Panc1 (cell line): Measurements from ENCODE around the gene CUX1. TPM values are rescaled to one million over a fixed set of nuclear protein-coding genes. Genes with fewer than 3 reads are reported as not detected.

ENCODE experiments used
- ATAC-seq: fragments of 200-7000 bp; cut with Tn5 transposase; 2 replicates; pipeline ENCODE4 v1.9.1; 2020; ENCODE audit warnings: mild to moderate bottlenecking, moderate library complexity
- BruUV-seq: library from RNA; stranded (reverse); fragments of 400-500 nt; replicated peaks from 2 replicates; lab custom pipeline; 2021; lab: Mats Ljungman, UMichigan
- CTCF ChIA-PET: fragments of 300-600 bp; sonication (Branson Sonifier 250); formaldehyde crosslinking; loops from one replicate; lab custom pipeline; 2022; ENCODE audit warnings: antibody characterized with exemption; lab: Charles Lee
- POLR2A ChIA-PET: fragments of 300-600 bp; sonication (Branson Sonifier 250); formaldehyde crosslinking; loops from one replicate; lab custom pipeline; 2022; ENCODE audit warnings: antibody characterized with exemption; lab: Charles Lee
- DNase-seq: peaks from one replicate; pipeline ENCODE4 v3.0.0-alpha.2; 2010; ENCODE audit warnings: low read depth, low spot score
- H3K27ac ChIP-seq: 2 replicates; pipeline ENCODE4 v1.5.1; 2011; ENCODE audit warnings: mild to moderate bottlenecking, low read length, inconsistent platforms
- H3K27me3 ChIP-seq: fragments of 200-500 bp; sonication (Bioruptor generic); 2 replicates; pipeline ENCODE4 v1.6.0; 2014; ENCODE audit warnings: low read length, inconsistent platforms; ENCODE audit not compliant: control insufficient read depth, insufficient read depth
- H3K36me3 ChIP-seq: fragments of 200-500 bp; sonication (Bioruptor generic); 2 replicates; pipeline ENCODE4 v1.5.1; 2014; ENCODE audit warnings: inconsistent platforms, mild to moderate bottlenecking, low read length, moderate library complexity; ENCODE audit not compliant: control insufficient read depth, insufficient read depth
- H3K4me1 ChIP-seq: 2 replicates; pipeline ENCODE4 v1.5.1; 2011; ENCODE audit warnings: inconsistent platforms, mild to moderate bottlenecking, low read length, moderate library complexity; ENCODE audit not compliant: control insufficient read depth, insufficient read depth
- H3K4me3 ChIP-seq, 2 experiments: 2 replicates each; pipeline ENCODE4 v1.5.1; 2011 to 2012; ENCODE audit warnings: low read depth in 2 of 2, low read length in 2 of 2, mild to moderate bottlenecking in 2 of 2, inconsistent platforms in 1 of 2, moderate library complexity in 1 of 2
- H3K9me3 ChIP-seq: fragments of 200-500 bp; sonication (Bioruptor generic); 2 replicates; pipeline ENCODE4 v1.5.1; 2014; ENCODE audit warnings: low read depth, mild to moderate bottlenecking, inconsistent platforms, low read length, moderate library complexity; ENCODE audit not compliant: control insufficient read depth, insufficient read depth
- POLR2AphosphoS5 ChIP-seq: IDR thresholded peaks from 2 replicates; pipeline ENCODE4 v1.6.1; 2012; ENCODE audit warnings: mild to moderate bottlenecking, low read depth, low read length, moderate library complexity
- SIN3A ChIP-seq: IDR thresholded peaks from 2 replicates; pipeline ENCODE4 v1.6.1; 2012; ENCODE audit warnings: low read depth, mild to moderate bottlenecking, low read length, moderate library complexity, borderline replicate concordance; ENCODE audit not compliant: insufficient read depth
- TCF7L2 ChIP-seq: IDR thresholded peaks from 2 replicates; pipeline ENCODE4 v1.6.1; 2011; ENCODE audit warnings: mild to moderate bottlenecking, low read depth, low read length, inconsistent platforms
- in situ Hi-C: cut with HindIII; loops from 2 replicates; pipeline ENCODE4 v1.10.0; 2016; ENCODE audit warnings: low sequenced_read_pairs, low pct_unique_long_range_greater_than_20kb
- intact Hi-C: fragments of 100-400 bp; cut with micrococcal nuclease; formaldehyde crosslinking; loops from one replicate; pipeline ENCODE4 v1.10.0; 2022; ENCODE audit not compliant: unreplicated experiment
- total RNA-seq: library from RNA; stranded (reverse); gene quantifications from one replicate; pipeline ENCODE4 v1.2.1, GENCODE V29; 2021; ENCODE audit not compliant: unreplicated experiment
- TF ChIP-seq, protein P1 (sequence below), 2 experiments: IDR thresholded peaks; 2 replicates each; pipeline ENCODE4 v1.6.1; 2011 to 2012; ENCODE audit warnings: low read depth in 2 of 2, control low read depth in 1 of 2, low read length in 1 of 2, mild to moderate bottlenecking in 1 of 2, moderate library complexity in 1 of 2; ENCODE audit not compliant: insufficient read depth in 1 of 2

CUX1 gene
- total RNA-seq, 1 experiment from 2014 or later = 50.9 TPM

GRCh38 chr7:101882595-101883564, 65.5 kb downstream of the CUX1 start:
- TF ChIP-seq SIN3A (no peak), TCF7L2 (peak; percentile 79), POLR2AphosphoS5 (peak; percentile 51; the same call in 1 of the 2 replicates)
- TF ChIP-seq, protein P1, sequence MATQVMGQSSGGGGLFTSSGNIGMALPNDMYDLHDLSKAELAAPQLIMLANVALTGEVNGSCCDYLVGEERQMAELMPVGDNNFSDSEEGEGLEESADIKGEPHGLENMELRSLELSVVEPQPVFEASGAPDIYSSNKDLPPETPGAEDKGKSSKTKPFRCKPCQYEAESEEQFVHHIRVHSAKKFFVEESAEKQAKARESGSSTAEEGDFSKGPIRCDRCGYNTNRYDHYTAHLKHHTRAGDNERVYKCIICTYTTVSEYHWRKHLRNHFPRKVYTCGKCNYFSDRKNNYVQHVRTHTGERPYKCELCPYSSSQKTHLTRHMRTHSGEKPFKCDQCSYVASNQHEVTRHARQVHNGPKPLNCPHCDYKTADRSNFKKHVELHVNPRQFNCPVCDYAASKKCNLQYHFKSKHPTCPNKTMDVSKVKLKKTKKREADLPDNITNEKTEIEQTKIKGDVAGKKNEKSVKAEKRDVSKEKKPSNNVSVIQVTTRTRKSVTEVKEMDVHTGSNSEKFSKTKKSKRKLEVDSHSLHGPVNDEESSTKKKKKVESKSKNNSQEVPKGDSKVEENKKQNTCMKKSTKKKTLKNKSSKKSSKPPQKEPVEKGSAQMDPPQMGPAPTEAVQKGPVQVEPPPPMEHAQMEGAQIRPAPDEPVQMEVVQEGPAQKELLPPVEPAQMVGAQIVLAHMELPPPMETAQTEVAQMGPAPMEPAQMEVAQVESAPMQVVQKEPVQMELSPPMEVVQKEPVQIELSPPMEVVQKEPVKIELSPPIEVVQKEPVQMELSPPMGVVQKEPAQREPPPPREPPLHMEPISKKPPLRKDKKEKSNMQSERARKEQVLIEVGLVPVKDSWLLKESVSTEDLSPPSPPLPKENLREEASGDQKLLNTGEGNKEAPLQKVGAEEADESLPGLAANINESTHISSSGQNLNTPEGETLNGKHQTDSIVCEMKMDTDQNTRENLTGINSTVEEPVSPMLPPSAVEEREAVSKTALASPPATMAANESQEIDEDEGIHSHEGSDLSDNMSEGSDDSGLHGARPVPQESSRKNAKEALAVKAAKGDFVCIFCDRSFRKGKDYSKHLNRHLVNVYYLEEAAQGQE (IDR thresholded peaks at IDR 0.05; ENCODE audit: insufficient read depth in 1 of 2, low read depth in 2 of 2, low read length in 1 of 2) = no peak
- TSS peak; percentile 95 for BruUV-seq
- ChIA-PET POLR2A (interaction anchor here (0.5 to 0.7 kb wide), 3 partner anchors 15 to 92 kb away, joined by 4 to 7 read pairs (median 5); no protein-coding TSS in a partner anchor), CTCF (no interaction called here)
- ATAC-seq (peak; percentile 91), DNase-seq (peak; percentile 100)
- Histone ChIP-seq H3K36me3 (no peaks in the 10 kb centered on the region), H3K27ac (peak overlapping the region; percentile 89), H3K4me3 (peak overlapping the region; percentile 12 to 26), H3K9me3 (no peaks in the 10 kb centered on the region), H3K4me1 (peaks cover 65% of the 10 kb centered on the region), H3K27me3 (no peaks in the 10 kb centered on the region)
- in situ Hi-C loops (no loop called here), intact Hi-C loops (no loop called here)

- peak overlapping the region; percentile 89 for H3K27ac ChIP-seq
- DNase-seq (no peak), ATAC-seq (no peak)
- TF ChIP-seq, protein P1 (IDR thresholded peaks at IDR 0.05; ENCODE audit: insufficient read depth in 1 of 2, low read depth in 2 of 2, low read length in 1 of 2) = no peak
- TF ChIP-seq SIN3A = no peak
- ChIA-PET CTCF (interaction anchor here (0.6 kb wide), 1 partner anchor 72 kb away, joined by 7 read pairs; no protein-coding TSS in a partner anchor), POLR2A (interaction anchor here (0.5 kb wide), 1 partner anchor 217 kb away, joined by 11 read pairs; no protein-coding TSS in a partner anchor)
- in situ Hi-C loops (no loop called here), intact Hi-C loops (no loop called here)
- H3K27me3 ChIP-seq = no peaks in the 10 kb centered on the region
- no TSS peak for BruUV-seq
- H3K4me3 ChIP-seq = no peak overlapping the region
- no peaks in the 10 kb centered on the region for H3K36me3 ChIP-seq
- no peaks in the 10 kb centered on the region for H3K9me3 ChIP-seq
- peaks cover 55% of the 10 kb centered on the region for H3K4me1 ChIP-seq
These were observed 67.5 kb downstream of the CUX1 start for GRCh38 chr7:101884671-101885596.
